A549 (cell line): ENCODE measurements around the gene MYH10. TPM values are rescaled to one million over a fixed set of nuclear protein-coding genes. Genes with fewer than 3 reads are reported as not detected.

Experiments used
- ATAC-seq, 2 experiments: fragments of 200-7000 bp in 1 of 2; fragments of >200 bp in 1 of 2; cut with Nextera tagmentation in 1 of 2; cut with Tn5 transposase in 1 of 2; 3 replicates each; pipeline versions ENCODE4 v1.8.0 to v1.9.1; 2018 to 2020; ENCODE audit warnings: mild to moderate bottlenecking in 1 of 2, moderate library complexity in 1 of 2
- CTCF ChIA-PET: fragments of 300-600 bp; sonication (Branson Sonifier 250); formaldehyde crosslinking; extraction: SDS; loops from one replicate; lab custom pipeline; 2021; ENCODE audit warnings: antibody characterized with exemption, inconsistent platforms; lab: Yijun Ruan, JAX
- POLR2A ChIA-PET: fragments of 350-600 bp; formaldehyde crosslinking; extraction: SDS; loops from one replicate; lab custom pipeline; 2021; ENCODE audit warnings: antibody characterized with exemption, inconsistent platforms; lab: Yijun Ruan, JAX
- DNase-seq, 2 experiments: peaks; one replicate each; pipeline versions ENCODE4 v3.0.0 to v3.0.0-alpha.2; 2011 to 2016; ENCODE audit warnings: low read depth in 1 of 2, low spot score in 1 of 2
- FAIRE-seq: peaks from 2 replicates; lab custom pipeline; 2011; peaks lifted over from hg19 to GRCh38; lab: Jason Lieb, UNC
- H3K27ac ChIP-seq, 2 experiments: fragments of >200 bp; sonication (Bioruptor Twin); formaldehyde crosslinking; 3 replicates each; pipeline ENCODE4 v1.5.1; 2016 to 2017
- H3K4me1 ChIP-seq: fragments of >200 bp; sonication (Bioruptor Twin); formaldehyde crosslinking; 3 replicates; pipeline ENCODE4 v1.6.1; 2016
- H3K4me2 ChIP-seq: fragments of >200 bp; sonication (Bioruptor Twin); formaldehyde crosslinking; 3 replicates; pipeline ENCODE4 v1.6.1; 2016
- H3K4me3 ChIP-seq: fragments of >200 bp; sonication (Bioruptor Twin); formaldehyde crosslinking; 3 replicates; pipeline ENCODE4 v1.5.1; 2016
- H3K9me3 ChIP-seq: fragments of >200 bp; sonication (Bioruptor Twin); formaldehyde crosslinking; 3 replicates; pipeline ENCODE4 v1.6.1; 2016
- BHLHE40 ChIP-seq: IDR thresholded peaks from 2 replicates; pipeline ENCODE4 v1.6.1; 2012; ENCODE audit warnings: low read depth, low read length, inconsistent platforms
- EHMT2 ChIP-seq: fragments of 200-600 bp; sonication (generic); IDR thresholded peaks from 2 replicates; pipeline ENCODE4 v1.6.1; 2016; ENCODE audit warnings: antibody characterized with exemption, low read depth, mild to moderate bottlenecking, moderate library complexity
- HDAC2 ChIP-seq: fragments of 200-600 bp; sonication (generic); IDR thresholded peaks from 2 replicates; pipeline ENCODE4 v1.6.1; 2016
- HOXB13 ChIP-seq: fragments of 250-450 bp; sonication (Bioruptor Pico); IDR thresholded peaks from 2 replicates; pipeline ENCODE4 v1.5.0; 2020; ENCODE audit warnings: low read depth, mild to moderate bottlenecking, moderate library complexity
- HOXB5 ChIP-seq: fragments of 250-450 bp; sonication (Bioruptor Pico); IDR thresholded peaks from 2 replicates; pipeline ENCODE4 v1.5.0; 2020; ENCODE audit warnings: mild to moderate bottlenecking, moderate library complexity
- MAFK ChIP-seq: fragments of 450-650 bp; IDR thresholded peaks from 2 replicates; pipeline ENCODE4 v1.6.1; 2014; ENCODE audit not compliant: partially characterized antibody
- POLR2AphosphoS2 ChIP-seq: conservative IDR thresholded peaks from 2 replicates; pipeline ENCODE4 v1.6.1; 2012; ENCODE audit warnings: low read length, improper control_type of control experiment, inconsistent platforms
- RAD21 ChIP-seq, 2 experiments: fragments of >200 bp in 1 of 2; sonication (Bioruptor Twin) in 1 of 2; formaldehyde crosslinking in 1 of 2; IDR thresholded peaks in 1 of 2; conservative IDR thresholded peaks in 1 of 2; 2 replicates in 1 of 2; 3 replicates in 1 of 2; pipeline ENCODE4 v1.6.1; 2012 to 2018; ENCODE audit warnings: inconsistent platforms in 1 of 2
- RARB ChIP-seq: fragments of 250-450 bp; sonication (Bioruptor Pico); IDR thresholded peaks from 2 replicates; pipeline ENCODE4 v1.8.0; 2021; ENCODE audit warnings: mild to moderate bottlenecking, moderate library complexity
- ZC3H11A ChIP-seq: fragments of 450-650 bp; IDR thresholded peaks from 2 replicates; pipeline ENCODE4 v1.6.1; 2014; ENCODE audit warnings: antibody characterized with exemption, mild to moderate bottlenecking
- ZSCAN20 ChIP-seq: fragments of 250-450 bp; sonication (Bioruptor Pico); IDR thresholded peaks from 2 replicates; pipeline ENCODE4 v1.8.0; 2022; ENCODE audit warnings: mild to moderate bottlenecking, moderate library complexity
- WGBS: methylation state at CpG from one replicate; pipeline ENCODE4 v1.1.6; 2017; ENCODE audit errors: missing lambda C conversion rate; 5-methylcytosine and 5-hydroxymethylcytosine counted together
- polyA plus RNA-seq, 4 experiments: library from polyadenylated mRNA; depleted of rRNA in 3 of 4; stranded (reverse); fragments of >200 nt; fragmentation: RNase III in 1 of 4; extraction: RNeasy Plus Mini Kit Qiagen cat#74134 plus additional on column Dnase treatment in 1 of 4; gene quantifications; 2 replicates in 3 of 4; 3 replicates in 1 of 4; pipeline ENCODE4 v1.2.3, GENCODE V29; 2011 to 2017
- TF ChIP-seq, protein P1 (sequence below): fragments of >200 bp; sonication (Bioruptor Twin); formaldehyde crosslinking; IDR thresholded peaks from 2 replicates; pipeline ENCODE4 v1.6.1; 2016
- TF ChIP-seq, protein P2 (sequence below): fragments of >200 bp; sonication (Bioruptor Twin); formaldehyde crosslinking; IDR thresholded peaks from 3 replicates; pipeline ENCODE4 v1.6.1; 2016
- TF ChIP-seq, protein P3 (sequence below): IDR thresholded peaks from 2 replicates; pipeline ENCODE4 v1.6.1; 2012
- TF ChIP-seq, protein P4 (sequence below): fragments of 450-650 bp; IDR thresholded peaks from 2 replicates; pipeline ENCODE4 v1.6.1; 2014; ENCODE audit warnings: antibody characterized with exemption
- TF ChIP-seq, protein P5 (sequence below): fragments of 200-600 bp; sonication (generic); IDR thresholded peaks from 2 replicates; pipeline ENCODE4 v1.6.1; 2016; ENCODE audit warnings: antibody characterized with exemption, mild to moderate bottlenecking, moderate library complexity

Gene MYH10
- polyA plus RNA-seq, 2 of the 4 experiments (the other 2 are of a cell fraction): 26.5 to 28.3 TPM

DNA sequence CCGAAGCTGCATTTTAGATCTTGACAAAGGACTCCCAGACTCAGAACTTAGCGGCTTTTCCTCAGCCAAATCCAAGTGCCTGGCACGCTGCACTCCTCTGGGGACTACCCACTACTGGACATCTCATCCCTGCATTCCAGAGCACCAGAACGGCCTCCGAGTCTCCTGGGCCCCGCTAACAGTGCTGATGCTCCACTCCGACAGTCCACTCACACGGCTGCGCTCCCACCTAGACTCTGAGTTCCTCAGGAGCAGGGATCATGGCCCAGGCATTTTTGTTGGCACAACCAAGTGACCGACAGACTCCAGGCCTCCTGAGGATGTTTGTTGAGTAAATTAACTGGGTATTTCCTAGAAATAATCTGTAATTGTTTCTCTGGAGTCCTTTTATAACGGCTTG lies 115.7 kb downstream of the MYH10 start:
- ATAC-seq (no peak), FAIRE-seq (no peak), DNase-seq (no peak)
- Histone ChIP-seq H3K4me3 (no peak overlapping the region), H3K4me1 (no peaks in the 10 kb centered on the region), H3K9me3 (no peaks in the 10 kb centered on the region), H3K4me2 (no peak overlapping the region), H3K27ac (no peak overlapping the region)
- ChIA-PET CTCF (interaction anchor here (0.6 to 1.1 kb wide), 2 partner anchors 10 to 13 kb away, joined by 4 to 5 read pairs; no protein-coding TSS in a partner anchor), POLR2A (no interaction called here)
- TF ChIP-seq POLR2AphosphoS2 (no peak), HOXB5 (CRISPR knock-in tag) (no peak), ZSCAN20 (CRISPR knock-in tag) (no peak), HOXB13 (no peak), RAD21 (conservative IDR thresholded peaks at IDR 0.05 in 1 of 2, IDR thresholded peaks at IDR 0.05 in 1 of 2) (no peak), EHMT2 (no peak), MAFK (no peak)
- TF ChIP-seq, protein P1, sequence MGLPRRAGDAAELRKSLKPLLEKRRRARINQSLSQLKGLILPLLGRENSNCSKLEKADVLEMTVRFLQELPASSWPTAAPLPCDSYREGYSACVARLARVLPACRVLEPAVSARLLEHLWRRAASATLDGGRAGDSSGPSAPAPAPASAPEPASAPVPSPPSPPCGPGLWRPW: no peak
- TF ChIP-seq, protein P2, sequence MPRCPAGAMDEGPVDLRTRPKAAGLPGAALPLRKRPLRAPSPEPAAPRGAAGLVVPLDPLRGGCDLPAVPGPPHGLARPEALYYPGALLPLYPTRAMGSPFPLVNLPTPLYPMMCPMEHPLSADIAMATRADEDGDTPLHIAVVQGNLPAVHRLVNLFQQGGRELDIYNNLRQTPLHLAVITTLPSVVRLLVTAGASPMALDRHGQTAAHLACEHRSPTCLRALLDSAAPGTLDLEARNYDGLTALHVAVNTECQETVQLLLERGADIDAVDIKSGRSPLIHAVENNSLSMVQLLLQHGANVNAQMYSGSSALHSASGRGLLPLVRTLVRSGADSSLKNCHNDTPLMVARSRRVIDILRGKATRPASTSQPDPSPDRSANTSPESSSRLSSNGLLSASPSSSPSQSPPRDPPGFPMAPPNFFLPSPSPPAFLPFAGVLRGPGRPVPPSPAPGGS: no peak
- 93% methylated on average over 11 of the region's 11 CpGs for WGBS

DNA sequence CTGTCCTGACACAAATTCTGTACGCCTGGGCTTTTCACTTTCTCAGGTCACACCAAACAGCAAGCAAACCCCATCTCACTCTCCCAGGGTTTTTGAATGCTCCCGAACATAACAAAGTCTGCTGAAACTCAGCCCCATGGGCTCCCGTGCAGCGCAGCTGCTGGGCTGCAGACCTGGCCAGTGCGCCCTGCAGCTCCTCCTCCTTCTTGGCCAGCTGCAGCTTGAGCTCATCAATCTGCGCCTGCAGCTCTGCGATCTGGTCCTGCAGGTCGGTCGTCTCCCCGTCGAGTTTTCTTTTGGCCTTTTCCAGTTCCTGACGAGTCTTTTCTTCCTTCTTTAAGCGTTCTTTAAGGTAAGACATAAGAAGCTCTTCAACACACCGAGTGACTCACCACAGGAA lies 124.4 kb downstream of the MYH10 start:
- POLR2A ChIA-PET: no interaction called here
- no peak for FAIRE-seq

More for the DNA sequence above, 124.4 kb downstream of the MYH10 start:
- ATAC-seq (no peak), DNase-seq (no peak)
- H3K4me1 ChIP-seq: no peaks in the 10 kb centered on the region
- no peaks in the 10 kb centered on the region for H3K9me3 ChIP-seq
- WGBS: 88% methylated on average over 14 of the region's 14 CpGs
- no peak overlapping the region for H3K27ac ChIP-seq
- H3K4me2 ChIP-seq: no peak overlapping the region
- no peak overlapping the region for H3K4me3 ChIP-seq
- CTCF ChIA-PET: interaction anchor here (0.6 to 1.1 kb wide), 4 partner anchors 12 to 1016 kb away, joined by 3 to 5 read pairs (median 4); no protein-coding TSS in a partner anchor
- TF ChIP-seq HOXB5 (CRISPR knock-in tag) (no peak), BHLHE40 (no peak), HDAC2 (no peak), RARB (no peak), ZC3H11A (no peak)
- TF ChIP-seq, protein P3, sequence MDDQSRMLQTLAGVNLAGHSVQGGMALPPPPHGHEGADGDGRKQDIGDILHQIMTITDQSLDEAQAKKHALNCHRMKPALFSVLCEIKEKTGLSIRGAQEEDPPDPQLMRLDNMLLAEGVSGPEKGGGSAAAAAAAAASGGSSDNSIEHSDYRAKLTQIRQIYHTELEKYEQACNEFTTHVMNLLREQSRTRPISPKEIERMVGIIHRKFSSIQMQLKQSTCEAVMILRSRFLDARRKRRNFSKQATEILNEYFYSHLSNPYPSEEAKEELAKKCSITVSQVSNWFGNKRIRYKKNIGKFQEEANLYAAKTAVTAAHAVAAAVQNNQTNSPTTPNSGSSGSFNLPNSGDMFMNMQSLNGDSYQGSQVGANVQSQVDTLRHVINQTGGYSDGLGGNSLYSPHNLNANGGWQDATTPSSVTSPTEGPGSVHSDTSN: no peak
- TF ChIP-seq, protein P4, sequence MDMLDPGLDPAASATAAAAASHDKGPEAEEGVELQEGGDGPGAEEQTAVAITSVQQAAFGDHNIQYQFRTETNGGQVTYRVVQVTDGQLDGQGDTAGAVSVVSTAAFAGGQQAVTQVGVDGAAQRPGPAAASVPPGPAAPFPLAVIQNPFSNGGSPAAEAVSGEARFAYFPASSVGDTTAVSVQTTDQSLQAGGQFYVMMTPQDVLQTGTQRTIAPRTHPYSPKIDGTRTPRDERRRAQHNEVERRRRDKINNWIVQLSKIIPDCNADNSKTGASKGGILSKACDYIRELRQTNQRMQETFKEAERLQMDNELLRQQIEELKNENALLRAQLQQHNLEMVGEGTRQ: no peak
- TF ChIP-seq, protein P5, sequence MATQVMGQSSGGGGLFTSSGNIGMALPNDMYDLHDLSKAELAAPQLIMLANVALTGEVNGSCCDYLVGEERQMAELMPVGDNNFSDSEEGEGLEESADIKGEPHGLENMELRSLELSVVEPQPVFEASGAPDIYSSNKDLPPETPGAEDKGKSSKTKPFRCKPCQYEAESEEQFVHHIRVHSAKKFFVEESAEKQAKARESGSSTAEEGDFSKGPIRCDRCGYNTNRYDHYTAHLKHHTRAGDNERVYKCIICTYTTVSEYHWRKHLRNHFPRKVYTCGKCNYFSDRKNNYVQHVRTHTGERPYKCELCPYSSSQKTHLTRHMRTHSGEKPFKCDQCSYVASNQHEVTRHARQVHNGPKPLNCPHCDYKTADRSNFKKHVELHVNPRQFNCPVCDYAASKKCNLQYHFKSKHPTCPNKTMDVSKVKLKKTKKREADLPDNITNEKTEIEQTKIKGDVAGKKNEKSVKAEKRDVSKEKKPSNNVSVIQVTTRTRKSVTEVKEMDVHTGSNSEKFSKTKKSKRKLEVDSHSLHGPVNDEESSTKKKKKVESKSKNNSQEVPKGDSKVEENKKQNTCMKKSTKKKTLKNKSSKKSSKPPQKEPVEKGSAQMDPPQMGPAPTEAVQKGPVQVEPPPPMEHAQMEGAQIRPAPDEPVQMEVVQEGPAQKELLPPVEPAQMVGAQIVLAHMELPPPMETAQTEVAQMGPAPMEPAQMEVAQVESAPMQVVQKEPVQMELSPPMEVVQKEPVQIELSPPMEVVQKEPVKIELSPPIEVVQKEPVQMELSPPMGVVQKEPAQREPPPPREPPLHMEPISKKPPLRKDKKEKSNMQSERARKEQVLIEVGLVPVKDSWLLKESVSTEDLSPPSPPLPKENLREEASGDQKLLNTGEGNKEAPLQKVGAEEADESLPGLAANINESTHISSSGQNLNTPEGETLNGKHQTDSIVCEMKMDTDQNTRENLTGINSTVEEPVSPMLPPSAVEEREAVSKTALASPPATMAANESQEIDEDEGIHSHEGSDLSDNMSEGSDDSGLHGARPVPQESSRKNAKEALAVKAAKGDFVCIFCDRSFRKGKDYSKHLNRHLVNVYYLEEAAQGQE: no peak
